Ovary (tissue), 3 donors: Measurements from ENCODE around the gene MID1.

Experiments
- CTCF ChIP-seq, 3 donors: fragments of 450-650 bp in 2 of 3; fragments of 200-600 bp in 1 of 3; IDR thresholded peaks; one replicate each; pipeline versions ENCODE4 v1.5.1 to v1.8.0; 2016 to 2022; ENCODE audit warnings: antibody characterized with exemption in 3 of 3, mild to moderate bottlenecking in 1 of 3
- POLR2A ChIP-seq: fragments of 450-650 bp; IDR thresholded peaks from one replicate; pipeline ENCODE4 v1.6.1; 2017; ENCODE audit warnings: antibody characterized with exemption, mild to moderate bottlenecking, moderate library complexity
- donor health status: DM: no; HTN: no; CAD: no.

DNA sequence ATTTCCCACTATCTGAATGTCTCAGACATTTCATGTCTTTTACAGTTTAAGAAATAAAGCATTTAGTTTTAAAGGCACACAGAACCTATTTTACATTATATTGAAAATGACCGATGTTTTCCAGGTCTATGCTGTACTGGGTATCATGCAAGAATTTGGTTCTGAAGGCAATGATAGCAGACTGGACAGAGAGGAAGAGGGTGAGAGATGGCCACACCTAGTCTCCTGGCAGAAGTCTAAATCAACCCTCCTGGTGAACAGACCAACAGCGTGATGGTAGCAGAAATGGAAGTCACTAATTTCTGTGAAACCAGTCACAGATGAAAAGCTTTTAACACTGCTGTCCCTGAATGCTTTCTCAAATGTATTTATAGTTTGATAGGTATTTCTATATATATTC lies 41.9 kb downstream of the MID1 start:
- TF ChIP-seq CTCF (IDR thresholded peaks at IDR 0.05) (no peak), POLR2A (no peak)
